ENCODE results near the gene TNS3.

The TNS3 gene

DNA sequence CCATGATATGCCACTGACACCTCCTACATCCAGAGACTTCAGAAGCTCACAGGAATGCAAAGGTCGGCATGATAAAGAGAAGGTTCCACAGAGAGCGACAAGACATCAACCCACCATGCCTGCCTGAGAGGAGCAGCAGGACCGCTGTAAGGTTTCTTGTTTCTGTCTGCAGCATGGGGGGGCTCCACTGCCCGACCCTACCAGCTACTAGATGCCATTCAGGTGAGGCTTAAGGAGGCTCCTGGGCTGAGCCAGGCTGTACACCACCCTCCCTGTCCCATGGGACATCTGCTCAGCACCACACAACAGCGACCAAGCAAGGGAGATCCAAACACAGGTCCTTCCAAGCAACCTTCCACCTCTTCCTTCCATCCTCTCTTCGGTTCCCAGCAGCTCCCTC, 234.6 kb downstream of the TNS3 start:
- peak; percentile 47 for DNase-seq (ENCODE audit: low spot score)

GRCh38 chr7:47346377-47346914, 235.5 kb downstream of the TNS3 start:
- peak; percentile 48 for DNase-seq (ENCODE audit: low spot score)

DNA sequence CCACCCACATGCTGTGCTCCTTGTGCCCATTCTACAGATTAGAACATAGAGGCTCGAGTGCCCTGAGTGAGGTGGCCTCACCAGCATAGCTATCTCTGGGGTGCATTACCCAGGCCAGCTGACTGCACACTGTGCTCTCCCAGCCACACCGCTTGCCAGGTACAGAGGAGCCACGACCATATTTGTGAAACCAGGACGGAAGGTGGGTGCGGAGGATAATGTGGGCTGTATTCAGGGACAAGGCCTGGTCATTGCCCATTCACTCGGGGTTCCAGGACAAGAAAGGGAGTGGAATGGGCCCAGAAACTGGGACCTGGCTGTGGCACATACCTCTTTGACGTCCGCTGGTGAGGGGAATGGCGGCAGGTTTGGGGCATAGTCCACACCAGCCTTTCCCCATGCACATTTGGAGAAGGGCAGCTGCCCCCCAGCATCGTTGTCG, 236.0 kb downstream of the TNS3 start:
- peak; percentile 53 for DNase-seq (ENCODE audit: low spot score)

- DNase-seq (ENCODE audit: low spot score) = peak; percentile 25
These were observed 237.5 kb downstream of the TNS3 start for GRCh38 chr7:47344171-47344955.

DNA sequence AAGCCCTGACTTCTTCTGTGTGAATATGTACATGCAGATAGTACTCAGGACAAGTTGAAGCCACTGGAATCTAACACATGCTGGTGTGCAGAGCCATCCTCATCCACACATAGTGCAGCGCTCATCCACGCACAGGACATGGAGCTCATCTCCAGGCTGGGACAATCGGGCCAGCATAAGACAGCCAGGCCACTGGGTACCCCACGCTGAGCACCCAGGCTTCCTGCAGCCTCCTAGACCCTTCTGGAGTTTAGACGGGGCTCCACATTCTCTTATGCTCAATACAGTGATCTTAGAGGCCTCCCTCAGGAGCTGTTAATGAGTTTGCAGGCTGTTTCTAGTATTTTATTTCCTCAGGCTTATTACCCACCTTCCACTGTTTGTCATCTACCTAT, 238.9 kb downstream of the TNS3 start:
- DNase-seq (ENCODE audit: low spot score) = peak; percentile 18

- DNase-seq (ENCODE audit: low spot score) = no peak
These were observed 239.4 kb downstream of the TNS3 start for GRCh38 chr7:47342296-47343060.

DNA sequence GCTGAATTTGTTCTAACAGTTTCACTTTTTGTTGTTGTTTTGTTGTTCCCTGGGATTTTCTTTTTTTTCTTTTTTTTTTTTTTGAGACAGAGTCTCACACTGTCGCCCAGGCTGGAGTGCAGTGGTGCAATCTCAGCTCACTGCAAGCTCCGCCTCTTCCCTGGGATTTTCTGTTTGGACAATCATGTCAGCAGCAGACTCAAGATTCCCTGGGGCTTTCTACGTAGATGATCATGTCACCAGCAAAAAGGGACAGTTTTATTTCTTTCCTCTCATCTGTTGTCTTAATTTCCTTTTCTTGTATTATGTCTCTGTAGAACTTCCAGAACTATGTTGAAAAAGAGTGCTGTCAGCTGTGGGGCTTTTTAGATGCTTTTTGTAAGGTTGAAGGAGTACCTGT, 241.4 kb downstream of the TNS3 start:
- no peak for DNase-seq (ENCODE audit: low spot score)

GRCh38 chr7:47338026-47338425, 243.9 kb downstream of the TNS3 start:
- DNase-seq (ENCODE audit: low spot score) = no peak

DNA sequence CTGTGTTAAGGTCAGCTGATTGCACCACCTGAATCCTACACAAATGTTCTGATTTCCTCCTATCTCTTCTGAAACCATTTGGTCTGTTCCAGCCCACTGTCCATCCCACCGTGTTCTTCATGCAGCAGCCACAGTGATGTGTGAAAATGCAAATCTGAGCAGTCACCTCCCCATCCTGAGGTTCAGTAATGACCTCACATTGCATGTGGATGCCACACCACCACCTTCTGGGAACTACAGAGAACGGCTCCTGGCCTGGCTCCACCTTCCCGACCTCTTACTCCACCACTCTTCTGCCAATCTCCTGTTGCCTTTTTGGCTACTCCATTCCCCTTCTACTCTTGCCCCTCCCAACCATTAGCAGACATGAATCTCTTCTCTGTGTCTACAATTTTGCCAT, 244.4 kb downstream of the TNS3 start:
- DNase-seq (ENCODE audit: low spot score) = no peak

- DNase-seq (ENCODE audit: low spot score) = no peak
These were observed 245.2 kb downstream of the TNS3 start for GRCh38 chr7:47336472-47337425.

DNA sequence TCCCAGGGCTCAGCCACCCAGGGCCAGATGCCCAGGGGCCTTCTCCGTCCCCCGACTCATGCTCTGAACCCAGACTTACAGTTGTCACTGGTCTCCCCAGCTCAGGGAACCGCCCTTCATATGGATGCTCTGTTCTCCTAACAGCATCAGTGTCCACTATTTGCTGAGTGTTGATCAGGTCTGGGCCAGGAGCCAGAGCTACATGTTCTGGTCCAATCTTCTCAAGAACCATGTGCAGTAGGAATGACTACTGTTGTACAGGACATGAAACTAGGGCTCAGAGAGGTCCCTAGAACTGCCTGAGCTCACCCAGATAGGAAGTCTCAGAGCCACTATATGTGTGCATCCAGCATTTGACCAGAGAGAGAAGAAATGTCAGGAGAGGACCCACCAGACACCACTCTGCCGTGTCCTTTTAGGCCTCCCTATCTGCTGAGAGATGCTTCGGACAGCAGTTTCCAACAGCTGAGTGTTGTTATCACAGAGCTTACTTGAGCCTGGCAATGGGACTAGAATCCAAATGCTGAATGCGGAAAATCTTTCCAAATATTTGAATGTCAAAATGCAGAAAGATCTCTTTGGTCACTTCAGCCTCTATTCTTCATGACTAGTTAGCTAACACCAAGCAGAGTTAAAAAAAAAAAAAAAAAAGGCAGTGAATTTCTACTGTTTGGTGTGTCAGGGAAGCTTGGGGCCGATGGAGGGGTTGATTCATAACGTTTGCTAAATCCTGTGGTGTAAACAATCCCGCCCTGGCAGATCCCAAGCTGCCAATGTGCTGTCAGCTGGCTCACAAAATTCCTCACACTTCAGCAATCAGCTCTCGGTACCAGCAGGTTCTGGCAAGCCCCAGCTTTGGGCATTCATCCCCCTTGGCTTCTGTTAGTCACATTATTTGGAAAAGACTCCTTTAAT, 246.1 kb downstream of the TNS3 start:
- no peak for DNase-seq (ENCODE audit: low spot score)

- DNase-seq (ENCODE audit: low spot score) = no peak
These were observed 246.8 kb downstream of the TNS3 start for GRCh38 chr7:47335071-47335470.

DNA sequence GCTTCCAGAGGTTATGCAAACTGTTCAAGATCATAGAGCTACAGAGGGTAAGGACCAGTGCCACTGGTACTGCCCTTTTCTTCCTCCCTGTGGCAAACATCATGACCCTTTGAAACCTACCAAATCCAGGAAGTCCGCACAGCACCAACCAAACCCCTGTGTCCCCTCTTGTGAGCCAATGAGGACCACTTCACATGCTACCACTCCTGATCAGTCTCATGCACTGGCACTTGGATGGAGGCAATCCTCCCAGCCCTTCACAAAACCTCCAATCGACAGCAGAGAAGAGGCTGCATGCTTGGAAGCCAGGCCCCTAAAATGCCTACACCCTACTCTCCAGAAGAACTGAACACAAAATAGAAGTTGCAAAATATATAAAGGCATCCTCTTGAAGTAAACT, 248.0 kb downstream of the TNS3 start:
- DNase-seq (ENCODE audit: low spot score) = no peak

- DNase-seq (ENCODE audit: low spot score) = no peak
These were observed 248.4 kb downstream of the TNS3 start for GRCh38 chr7:47333554-47333887.

DNA sequence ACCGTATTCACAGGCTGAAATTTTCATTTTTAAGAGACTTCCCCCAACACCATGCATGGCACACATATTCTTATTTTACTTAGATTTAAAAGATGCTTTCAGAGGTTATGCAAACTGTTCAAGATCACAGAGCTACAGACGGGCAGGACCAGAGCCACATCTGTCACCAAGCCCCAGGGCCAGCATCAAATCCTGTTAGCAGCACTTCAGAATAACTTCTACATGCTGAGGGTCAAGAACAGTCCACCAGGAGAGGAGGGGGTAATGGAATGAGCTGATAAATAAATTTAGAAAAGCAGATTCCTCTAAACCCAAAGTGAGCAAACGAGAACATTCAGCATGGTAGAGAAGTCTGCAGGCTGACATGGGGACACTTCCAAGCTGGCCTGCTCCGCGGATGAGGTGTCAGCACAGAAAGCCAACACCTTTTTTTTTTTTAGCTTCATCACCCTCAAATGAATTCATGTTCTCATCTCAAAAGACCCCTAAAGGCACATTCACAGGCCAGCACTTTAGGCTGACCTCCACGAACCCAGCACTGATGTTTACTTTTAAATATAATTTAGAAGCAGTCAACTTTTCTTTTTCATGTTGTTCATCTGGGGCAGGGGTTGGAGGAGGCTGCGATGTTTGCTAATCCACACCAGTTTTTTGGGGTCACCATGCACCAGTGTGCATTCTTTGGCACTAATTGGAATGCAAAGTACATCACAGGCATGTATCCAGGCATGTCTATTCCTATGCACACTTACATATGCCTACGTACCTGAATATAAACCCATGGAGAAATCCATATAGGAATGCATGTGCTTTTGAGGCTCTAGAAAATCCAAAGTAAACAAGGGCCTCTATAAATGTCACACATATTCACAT, 249.0 kb downstream of the TNS3 start:
- DNase-seq (ENCODE audit: low spot score) = no peak

GRCh38 chr7:47332213-47332612, 249.7 kb downstream of the TNS3 start:
- DNase-seq (ENCODE audit: low spot score) = no peak

DNA sequence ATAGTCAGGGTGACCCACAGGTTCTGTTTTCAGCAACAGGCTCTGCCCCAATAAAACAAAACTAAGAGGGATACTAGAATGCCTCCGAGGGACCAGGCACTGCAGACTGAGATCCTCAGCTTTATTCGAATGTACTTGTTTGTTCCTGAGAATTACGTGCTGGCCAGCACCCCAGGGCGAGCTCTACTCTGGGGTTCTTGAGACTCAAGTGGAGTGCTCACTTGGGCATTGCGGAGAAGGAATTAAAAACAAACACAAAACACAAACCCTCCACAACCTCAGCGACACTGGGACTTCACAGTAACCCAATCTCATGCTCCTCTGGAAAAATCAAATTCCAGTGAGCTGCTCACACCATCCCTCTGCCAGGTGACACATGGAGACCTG, 250.7 kb downstream of the TNS3 start:
- no peak for DNase-seq (ENCODE audit: low spot score)

GRCh38 chr7:47330561-47331178, 251.2 kb downstream of the TNS3 start:
- DNase-seq (ENCODE audit: low spot score) = no peak

- DNase-seq (ENCODE audit: low spot score) = no peak
These were observed 251.9 kb downstream of the TNS3 start for GRCh38 chr7:47330026-47330425.

Data from left forelimb (tissue), 1 donor.